GM19025 (cell line): Measurements from ENCODE around the gene MCRS1.

ENCODE experiments used
- ATAC-seq: cut with Tn5 transposase; IDR thresholded peaks from one replicate; pipeline ENCODE4 v1.9.1; 2021; ENCODE audit warnings: mild to moderate bottlenecking, low read depth, moderate library complexity; ENCODE audit not compliant: unreplicated experiment

The MCRS1 gene

DNA sequence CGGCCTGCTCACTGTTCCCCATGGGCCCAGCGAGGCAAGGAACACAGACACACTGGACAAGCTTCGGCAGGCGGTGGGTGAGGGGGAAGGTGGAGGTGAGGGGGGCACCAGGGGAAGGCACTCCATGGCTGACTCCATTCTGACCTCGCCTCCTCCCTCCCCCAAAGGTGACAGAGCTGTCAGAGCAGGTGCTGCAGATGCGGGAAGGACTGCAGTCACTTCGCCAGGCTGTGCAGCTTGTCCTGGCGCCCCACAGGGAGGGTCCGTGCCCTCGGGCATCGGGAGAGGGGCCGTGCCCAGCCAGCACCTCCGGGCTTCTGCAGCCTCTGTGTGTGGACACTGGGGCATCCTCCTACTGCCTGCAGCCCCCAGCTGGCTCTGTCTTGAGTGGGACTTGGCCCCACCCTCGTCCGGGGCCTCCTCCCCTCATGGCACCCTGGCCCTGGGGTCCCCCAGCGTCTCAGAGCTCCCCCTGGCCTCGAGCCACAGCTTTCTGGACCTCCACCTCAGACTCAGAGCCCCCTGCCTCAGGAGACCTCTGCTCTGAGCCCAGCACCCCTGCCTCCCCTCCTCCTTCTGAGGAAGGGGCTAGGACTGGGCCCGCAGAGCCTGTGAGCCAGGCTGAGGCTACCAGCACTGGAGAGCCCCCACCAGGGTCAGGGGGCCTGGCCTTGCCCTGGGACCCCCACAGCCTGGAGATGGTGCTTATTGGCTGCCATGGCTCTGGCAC lies 10.6 kb downstream of the MCRS1 start:
- ATAC-seq = no peak

DNA sequence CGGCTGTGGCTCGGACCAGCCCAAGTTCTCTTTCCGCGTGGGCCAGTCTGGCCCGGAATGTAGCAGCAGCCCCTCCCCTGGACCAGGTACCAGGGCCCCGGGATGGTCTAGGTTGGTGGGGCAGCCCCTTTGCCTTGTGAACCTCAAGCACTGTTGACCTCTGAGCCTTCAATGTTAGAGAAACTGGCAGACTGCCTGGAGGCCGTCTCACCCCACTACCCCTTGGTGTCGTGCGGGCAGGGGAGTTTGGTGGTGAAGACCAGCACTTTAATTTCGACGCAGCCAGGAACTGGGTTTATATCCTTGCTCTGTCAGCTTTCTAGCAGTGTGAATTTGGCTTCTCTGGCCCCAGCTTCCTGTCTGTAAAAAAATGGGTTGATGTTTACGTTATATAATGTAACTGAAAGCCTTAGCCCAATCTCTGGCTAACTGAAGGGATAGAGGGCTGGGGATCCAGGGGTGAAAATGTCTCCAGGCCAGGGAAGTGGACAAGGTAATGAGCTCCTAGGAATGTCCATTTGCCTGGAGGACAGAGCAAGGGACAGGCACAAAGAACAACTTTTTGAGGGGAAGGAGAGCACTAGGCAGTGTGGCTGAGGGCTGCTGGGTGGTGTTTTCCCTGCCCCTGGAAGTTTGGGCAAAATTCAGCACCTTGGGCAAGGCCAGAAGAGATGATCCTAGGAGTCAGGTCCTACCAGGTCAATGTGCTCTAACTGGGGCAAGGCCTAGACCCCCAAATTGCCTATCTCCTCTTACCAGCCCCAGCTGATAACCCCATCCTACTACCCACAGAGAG lies 11.4 kb downstream of the MCRS1 start:
- no peak for ATAC-seq

DNA sequence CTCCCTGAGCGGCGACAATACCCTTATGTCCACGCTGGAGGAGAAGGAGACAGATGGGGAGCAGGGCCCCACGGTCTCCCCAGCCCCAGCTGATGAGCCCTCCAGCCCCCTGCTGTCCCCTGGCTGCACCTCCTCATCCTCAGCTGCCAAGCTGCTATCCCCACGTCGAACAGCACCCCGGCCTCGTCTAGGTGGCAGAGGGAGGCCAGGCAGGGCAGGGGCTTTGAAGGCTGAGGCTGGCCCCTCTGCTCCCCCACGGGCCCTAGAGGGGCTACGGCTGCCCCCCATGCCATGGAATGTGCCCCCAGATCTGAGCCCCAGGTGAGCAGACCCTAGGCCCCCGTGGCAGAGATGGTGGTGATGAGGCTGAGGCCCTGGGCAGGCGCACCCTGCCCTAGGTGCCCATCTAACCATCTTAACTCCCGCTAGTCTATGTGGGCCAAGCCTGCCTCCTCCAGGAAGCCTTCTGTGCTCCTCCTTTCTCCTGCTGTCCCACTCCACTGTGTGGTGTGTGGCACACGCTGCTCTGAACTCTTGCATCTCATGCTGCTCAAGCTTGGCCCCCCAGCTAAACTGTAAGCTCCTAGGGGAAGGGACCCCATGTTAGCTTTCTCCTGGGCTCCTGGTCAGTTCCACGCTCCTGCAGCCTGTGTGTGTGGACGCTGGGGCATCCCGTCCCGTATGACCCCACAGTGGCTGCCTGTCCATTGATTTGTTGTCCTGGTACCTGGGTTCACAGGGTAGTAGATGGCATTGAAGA lies 12.1 kb downstream of the MCRS1 start:
- ATAC-seq = no peak

DNA sequence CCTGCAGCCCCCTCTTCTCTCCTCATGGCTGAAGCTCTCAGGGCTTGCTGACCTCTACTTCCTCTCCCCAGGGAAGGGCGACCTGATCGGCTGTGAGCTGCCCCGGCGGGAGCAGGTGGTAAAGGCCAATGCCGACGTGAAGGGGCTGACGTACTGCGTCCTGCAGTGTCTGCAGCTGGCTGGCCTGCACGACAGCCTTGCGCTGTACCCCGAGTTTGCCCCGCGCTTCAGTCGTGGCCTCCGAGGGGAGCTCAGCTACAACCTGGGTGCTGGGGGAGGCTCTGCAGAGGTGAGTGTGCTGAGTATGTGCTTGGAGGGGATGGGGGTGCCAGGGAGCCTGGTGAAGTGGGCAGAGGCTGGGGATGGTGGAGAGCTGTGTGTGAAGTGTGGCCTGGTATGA lies 13.7 kb downstream of the MCRS1 start:
- ATAC-seq = no peak

DNA sequence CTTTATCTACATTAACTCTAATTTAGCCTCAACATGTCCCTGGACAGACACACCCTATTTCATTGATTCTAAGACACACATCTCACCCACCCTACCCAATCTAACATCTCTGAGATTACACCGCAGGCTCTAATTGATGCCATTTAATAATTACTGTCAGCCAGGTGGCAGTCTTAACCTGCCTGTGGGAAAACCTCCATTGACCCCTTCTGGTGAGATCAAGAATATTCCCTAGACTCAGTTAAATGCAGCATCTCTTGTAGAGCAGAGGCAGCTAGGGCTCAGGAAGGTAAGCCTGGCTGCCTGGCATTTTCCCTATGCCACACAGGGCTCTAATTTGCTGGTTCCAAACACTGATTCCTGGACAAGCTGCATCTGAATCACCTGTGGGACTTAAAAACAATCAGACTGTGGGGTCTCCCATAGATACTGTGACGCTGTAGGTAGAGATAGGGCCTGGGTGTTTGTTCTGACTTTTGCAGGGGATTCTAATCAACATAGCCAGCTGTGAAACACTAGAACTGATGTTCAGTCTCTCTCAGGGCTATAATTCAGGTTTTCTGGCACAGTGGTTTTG lies 14.3 kb downstream of the MCRS1 start:
- no peak for ATAC-seq

DNA sequence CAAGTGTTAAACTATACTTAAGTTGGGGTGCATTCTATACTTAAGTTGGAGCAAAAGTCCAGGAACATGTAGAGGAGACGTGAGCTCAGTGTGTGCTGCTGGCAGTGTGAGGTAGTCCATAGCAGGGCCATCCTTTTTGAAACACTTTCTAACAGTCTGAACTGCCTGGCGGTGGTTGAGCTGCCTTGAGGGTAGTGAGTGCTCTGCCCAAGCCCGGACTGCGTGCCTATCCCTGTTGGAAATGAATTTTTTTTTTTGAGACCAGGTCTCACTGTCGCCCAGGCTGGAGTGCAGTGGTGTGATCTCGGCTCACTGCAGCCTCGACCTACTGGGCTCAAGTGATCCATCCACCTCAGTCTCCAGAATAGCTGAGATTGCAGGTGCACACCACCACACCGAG lies 15.0 kb downstream of the MCRS1 start:
- ATAC-seq = no peak

DNA sequence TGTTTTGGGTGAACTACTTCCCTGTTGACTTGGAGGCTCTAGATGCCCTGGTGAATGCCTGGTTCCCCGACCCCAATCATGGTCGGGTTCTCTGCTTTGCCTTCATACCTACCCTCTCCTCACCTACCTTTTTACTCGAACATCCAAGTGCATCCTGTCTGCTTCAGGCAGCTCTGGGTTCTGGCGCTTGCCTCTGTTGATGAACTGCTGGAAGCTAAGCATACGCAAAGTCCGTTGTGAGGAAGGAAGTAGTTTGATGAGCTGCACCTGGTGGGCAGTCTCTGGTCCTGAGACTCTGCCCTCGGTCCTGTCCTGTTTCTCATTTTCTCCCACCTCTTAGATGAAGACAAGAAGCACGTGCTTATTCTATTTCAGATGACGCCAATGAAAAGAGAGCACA lies 15.5 kb downstream of the MCRS1 start:
- ATAC-seq = no peak

DNA sequence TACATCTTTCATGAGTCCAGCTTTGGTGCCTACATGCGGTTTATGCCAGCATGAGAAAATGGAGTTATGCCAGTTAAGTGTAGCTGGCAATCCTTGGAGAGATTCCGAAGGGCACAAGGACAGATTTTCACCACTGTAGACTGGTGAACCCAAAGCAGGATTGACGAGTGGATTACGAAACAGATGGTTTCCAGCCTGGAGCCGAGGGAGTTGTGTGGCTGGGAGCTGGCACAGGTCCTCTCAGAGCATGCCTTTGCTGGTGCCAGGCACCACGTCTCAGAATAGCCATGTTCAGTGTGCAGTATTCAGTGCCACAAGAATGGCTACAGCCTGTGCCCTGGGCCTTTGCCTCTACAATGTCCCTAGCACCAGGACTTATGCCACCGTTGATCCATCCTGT lies 15.9 kb downstream of the MCRS1 start:
- ATAC-seq = no peak

DNA sequence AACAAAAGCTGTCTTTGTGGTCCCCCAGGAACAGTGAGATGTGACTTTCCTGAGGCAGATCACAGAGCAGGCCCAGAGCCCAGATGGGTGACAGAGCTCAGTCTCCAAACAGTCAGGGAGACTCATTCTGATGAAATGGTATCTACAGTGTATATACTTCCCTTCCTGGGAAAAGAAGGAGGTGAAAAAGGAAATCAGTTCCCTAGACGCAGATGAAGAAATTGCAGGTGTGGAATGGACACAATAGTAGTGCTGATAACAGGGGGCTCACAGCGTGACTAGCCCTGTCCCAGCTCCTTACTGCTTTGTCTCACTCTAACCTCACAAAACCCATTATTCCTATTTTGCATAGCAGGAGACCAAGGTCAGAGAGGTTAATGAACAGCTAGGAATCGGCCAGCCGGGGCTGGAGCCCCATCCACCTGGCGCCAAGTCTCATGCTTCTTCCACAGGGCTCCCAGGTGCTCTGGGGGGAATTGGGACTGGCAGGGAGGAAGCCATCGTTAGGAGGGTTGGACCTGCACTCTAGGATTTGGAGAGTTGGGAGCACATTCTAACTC lies 17.2 kb downstream of the MCRS1 start:
- ATAC-seq = no peak

DNA sequence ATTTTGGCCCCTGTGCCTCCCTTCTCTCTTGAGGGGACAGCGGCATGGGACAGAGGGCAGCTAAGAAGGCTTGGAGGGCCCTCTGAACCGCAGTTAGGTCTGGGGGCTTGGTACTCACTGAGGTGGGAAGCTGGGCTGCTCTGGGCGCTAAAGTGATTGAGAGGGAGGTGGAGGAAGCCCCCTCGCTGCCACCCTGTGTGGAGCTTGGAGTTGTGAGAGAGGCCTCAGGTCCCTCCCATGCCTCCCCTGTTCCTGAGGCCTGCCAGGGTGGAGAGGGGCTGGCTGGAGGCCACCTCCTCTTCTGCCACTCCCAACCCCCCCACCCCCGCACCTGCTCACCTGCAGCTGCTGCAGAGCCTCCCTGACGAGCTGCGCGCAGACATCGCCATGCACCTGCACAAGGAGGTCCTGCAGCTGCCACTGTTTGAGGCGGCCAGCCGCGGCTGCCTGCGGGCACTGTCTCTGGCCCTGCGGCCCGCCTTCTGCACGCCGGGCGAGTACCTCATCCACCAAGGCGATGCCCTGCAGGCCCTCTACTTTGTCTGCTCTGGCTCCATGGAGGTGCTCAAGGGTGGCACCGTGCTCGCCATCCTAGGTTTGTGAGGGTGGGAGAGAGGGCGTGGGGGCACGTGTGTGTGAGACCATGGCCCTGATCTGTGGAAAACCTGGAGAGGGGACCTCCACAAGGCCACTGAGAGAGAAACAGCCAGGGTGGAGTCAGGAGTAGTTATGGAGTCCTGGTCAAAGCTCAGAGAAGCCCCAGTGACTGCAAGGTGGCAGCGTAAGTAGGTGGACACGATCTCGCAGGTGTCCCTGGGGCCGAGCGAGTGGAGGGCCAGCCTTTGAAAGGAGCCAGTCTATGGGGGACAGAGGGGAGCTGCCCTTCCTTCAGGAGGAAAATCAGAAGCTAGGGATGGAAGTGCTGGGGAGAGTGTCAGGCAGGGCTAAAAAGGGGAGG lies 17.9 kb downstream of the MCRS1 start:
- ATAC-seq = no peak

DNA sequence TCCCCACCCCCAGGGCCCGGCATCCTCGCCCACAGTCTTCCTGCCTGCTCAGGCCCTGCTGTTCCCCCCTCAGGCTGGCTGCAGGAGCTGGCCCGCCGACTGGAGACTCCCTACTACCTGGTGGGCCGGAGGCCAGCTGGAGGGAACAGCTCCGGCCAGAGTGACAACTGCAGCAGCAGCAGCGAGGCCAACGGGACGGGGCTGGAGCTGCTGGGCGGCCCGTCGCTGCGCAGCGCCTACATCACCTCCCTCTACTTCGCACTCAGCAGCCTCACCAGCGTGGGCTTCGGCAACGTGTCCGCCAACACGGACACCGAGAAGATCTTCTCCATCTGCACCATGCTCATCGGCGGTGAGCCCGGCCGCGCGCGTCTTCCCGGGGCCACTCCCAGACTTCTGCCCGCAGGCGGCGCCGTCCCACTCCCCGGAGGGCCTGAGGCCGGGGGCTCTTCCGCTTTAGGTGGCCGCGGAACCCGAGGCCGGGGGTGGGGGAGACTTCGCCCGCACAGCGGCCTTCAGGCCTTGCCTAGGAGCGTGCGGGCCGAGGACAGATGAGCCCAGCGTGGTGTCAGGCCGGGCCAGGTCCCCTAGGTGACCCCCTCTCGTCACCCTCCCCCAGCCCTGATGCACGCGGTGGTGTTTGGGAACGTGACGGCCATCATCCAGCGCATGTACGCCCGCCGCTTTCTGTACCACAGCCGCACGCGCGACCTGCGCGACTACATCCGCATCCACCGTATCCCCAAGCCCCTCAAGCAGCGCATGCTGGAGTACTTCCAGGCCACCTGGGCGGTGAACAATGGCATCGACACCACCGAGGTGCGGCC lies 18.9 kb downstream of the MCRS1 start:
- no peak for ATAC-seq

DNA sequence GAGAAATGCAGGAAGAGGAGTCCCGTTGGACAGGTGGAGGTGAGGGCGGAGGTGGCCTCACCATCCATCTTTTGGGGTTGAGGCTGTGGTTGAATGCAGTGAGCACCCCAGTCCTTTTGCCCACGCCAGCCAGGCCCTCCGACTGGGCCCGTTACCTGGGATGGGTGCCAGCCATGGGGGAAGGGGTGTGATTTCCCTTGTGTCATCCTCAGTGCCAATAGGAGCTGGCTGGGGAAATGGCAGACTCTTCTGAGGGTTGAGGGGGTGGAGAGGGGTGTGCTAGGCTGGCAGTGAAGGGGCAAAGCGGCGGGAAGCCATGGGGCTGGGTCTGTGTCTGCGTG lies 19.5 kb downstream of the MCRS1 start:
- ATAC-seq = no peak

DNA sequence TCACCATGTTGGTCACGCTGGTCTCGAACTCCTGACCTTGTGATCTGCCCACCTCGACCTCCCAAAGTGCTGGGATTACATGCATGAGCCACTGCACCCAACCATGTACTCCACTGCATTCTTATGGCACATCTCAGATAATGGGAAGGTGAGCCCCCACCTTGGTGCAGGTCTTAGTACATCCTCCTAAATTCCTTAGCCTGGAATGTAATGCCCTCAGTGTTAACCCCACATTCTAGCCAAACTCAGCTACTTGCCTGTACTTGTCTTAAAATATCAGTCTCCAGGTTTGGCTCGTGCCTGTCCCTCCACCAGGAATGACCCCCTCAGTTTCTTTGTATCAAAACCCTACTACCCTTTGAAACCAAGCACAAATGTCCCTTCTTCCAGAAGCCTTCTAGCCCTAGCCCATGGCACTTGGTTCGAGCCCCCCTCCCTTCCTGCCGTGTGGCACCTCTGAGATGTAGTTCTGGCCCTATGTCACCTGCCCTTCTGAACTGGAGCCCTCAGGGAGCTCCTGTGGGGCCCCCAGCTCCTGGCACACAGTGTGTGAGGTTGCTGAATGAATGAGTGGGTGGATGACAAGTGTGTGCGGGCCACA lies 20.8 kb downstream of the MCRS1 start:
- ATAC-seq = no peak

DNA sequence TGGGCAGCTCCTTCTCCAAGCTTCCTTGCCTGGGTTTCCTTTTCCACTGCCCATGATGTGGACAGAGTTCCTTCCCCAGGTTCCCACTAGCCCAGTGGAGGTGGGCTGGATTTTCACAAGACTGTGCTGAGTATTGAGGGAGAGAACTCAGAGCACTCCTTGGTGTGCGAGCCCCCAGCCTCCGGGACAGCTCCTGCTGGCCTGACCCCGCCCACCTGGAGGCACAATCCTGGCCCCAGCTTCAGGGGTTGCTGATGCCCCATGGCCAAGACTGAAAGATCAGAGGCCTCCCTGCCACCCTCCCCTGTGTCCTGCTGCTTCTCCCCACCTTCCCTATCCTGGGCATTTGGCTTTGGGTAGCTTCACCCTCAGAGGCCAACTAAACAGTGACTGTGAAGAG lies 21.5 kb downstream of the MCRS1 start:
- no peak for ATAC-seq

DNA sequence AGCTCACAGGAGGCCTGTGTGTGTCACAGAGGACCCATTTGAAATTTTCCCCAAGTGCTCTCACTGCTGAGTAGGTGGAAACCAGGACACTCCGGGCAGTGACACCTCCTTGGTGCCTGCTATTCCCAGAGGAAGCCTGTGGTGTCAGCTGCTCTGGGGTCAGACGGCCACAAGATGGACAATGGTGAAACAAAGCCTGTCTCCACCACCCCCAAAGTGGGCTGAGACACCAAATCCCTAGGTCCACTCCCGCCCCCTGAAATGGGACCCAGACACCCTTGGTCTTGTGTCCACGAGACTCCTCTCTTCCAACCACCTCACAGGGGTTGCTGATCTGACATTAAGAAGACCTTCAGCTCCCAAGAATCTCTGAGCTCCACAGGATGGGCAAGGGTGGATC lies 22.1 kb downstream of the MCRS1 start:
- ATAC-seq = no peak

DNA sequence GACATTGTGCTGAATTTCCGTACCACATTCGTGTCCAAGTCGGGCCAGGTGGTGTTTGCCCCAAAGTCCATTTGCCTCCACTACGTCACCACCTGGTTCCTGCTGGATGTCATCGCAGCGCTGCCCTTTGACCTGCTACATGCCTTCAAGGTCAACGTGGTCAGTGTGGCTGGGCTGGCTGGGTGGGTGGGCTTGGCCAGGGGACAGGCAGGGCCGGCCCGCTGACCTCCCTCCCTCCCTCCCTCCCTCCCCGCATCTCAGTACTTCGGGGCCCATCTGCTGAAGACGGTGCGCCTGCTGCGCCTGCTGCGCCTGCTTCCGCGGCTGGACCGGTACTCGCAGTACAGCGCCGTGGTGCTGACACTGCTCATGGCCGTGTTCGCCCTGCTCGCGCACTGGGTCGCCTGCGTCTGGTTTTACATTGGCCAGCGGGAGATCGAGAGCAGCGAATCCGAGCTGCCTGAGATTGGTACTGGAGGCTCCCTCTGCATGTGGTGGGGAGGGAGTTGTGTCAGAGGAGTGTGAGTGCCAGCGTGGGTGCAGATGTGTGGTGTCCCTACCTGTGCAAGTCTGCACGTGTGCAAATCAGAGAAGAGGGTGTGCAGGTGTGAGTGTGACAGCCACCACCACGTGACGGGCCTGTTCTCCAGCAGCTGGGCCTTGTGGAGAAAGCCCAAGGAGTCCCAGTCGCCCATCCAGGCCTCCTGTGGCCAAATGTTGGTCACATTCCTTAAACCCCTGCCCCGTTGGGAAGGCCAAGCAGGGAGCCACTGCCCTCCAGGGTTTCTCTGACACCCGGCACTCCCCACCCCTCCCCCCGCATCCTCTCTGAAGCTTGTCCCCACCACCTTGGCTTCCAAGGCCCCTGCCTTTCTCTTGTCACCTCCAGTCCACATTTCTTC lies 23.8 kb downstream of the MCRS1 start:
- ATAC-seq = no peak

DNA sequence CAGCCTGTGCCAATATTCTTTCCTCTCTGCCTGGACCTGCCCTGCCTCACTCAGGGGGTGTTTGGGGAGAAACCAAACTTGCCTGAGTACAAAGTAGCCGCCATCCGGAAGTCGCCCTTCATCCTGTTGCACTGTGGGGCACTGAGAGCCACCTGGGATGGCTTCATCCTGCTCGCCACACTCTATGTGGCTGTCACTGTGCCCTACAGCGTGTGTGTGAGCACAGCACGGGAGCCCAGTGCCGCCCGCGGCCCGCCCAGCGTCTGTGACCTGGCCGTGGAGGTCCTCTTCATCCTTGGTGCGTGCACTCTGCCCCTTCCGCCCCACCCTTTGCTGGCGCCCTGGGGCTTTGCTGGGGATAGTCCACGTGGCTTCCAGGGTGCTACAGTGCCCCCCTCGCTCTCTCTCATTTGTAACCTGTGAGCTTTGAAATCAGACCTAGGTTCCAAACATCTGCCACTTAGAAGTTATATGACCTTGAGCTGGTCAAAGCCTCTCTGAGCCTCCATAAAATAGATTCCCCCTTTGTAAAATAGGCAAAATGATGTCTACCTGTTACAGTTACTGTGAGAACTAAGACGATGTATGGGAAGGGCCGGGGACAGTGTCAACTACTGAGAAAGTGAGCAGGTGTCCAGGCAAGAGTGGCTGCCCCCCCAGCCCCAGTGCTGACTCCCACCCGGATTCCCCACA lies 24.6 kb downstream of the MCRS1 start:
- ATAC-seq = no peak
